ENCODE measurements around the gene PDGFA. TPM values are rescaled to one million over a fixed set of nuclear protein-coding genes. Genes with fewer than 3 reads are reported as not detected.

The PDGFA gene
- total and polyA plus RNA-seq, 3 donors from 2014 or later: 7.2 to 13.8 (median 13.8) TPM

DNA sequence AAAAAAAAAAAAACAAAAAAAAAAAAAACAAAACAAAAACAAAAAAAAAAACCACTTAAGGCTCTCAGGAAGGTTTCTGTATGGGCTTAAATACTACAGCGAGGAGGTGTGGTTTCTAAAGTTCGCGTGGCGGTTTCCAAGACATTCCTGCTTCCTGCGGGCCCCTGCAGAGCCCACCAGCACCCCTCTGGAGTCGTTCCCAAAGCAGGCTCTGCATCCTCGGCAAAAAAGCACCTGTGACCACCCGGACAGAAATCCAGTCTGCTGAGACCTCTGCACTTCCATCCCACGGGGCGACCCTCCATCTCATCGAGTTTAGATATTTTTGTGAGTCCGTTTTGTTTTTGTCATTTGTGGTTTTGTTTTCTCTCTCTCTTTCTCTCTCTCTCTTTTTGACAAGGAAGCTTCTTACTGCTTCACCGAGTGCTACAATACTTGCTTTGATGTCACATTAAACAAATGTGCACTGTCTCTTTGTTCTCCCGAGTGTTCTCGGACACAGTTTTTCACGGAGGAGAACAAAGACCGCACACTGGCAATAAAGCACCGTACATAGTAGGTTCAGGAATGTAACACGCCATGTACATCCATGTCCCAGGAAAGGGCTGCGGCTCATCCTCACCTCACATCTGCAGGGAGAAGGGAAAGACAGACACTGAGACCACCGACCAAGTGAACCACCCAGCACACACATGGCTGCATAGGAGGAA is 21.5 kb downstream of the PDGFA start:
- no peak for DNase-seq
- no peaks in the 10 kb centered on the region for H3K36me3 ChIP-seq (ENCODE audit: low read depth, missing control alignments)
- no peak overlapping the region for H3K4me3 ChIP-seq
- WGBS, 2 donors: 86 to 91% methylated on average over 21 of the region's 21 CpGs
- TF ChIP-seq, protein P1, sequence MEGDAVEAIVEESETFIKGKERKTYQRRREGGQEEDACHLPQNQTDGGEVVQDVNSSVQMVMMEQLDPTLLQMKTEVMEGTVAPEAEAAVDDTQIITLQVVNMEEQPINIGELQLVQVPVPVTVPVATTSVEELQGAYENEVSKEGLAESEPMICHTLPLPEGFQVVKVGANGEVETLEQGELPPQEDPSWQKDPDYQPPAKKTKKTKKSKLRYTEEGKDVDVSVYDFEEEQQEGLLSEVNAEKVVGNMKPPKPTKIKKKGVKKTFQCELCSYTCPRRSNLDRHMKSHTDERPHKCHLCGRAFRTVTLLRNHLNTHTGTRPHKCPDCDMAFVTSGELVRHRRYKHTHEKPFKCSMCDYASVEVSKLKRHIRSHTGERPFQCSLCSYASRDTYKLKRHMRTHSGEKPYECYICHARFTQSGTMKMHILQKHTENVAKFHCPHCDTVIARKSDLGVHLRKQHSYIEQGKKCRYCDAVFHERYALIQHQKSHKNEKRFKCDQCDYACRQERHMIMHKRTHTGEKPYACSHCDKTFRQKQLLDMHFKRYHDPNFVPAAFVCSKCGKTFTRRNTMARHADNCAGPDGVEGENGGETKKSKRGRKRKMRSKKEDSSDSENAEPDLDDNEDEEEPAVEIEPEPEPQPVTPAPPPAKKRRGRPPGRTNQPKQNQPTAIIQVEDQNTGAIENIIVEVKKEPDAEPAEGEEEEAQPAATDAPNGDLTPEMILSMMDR (IDR thresholded peaks at IDR 0.05): no peak
- TF ChIP-seq POLR2A (IDR thresholded peaks at IDR 0.05): no peak
- no peaks in the 10 kb centered on the region for H3K9me3 ChIP-seq
- no peaks in the 10 kb centered on the region for H3K4me1 ChIP-seq
- no peak overlapping the region for H3K27ac ChIP-seq
- intact Hi-C loops (cut with DNase I; ENCODE audit: low total_unique reads): no loop called here
- no peaks in the 10 kb centered on the region for H3K27me3 ChIP-seq

DNA sequence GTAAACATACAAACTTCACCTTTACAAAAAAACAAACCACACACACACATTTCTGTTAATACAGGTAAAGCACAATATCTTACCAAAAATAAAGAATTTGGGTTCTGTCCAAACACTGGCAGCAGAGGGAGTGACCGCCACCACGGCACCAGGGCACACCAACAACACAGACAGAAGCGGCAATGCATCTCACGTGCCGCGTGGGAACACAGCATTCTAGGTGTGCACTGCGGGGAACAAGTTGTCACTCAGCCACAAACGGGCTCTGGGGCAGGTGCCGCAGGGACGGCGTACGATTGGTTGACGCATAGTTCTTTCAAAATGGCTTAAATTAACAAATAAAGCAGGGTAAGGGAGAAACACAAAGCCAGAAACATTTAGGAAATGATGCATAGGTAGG is 22.3 kb downstream of the PDGFA start:
- Histone ChIP-seq H3K4me3 (no peak overlapping the region), H3K36me3 (ENCODE audit: low read depth, missing control alignments) (no peaks in the 10 kb centered on the region), H3K4me1 (no peaks in the 10 kb centered on the region), H3K9me3 (no peaks in the 10 kb centered on the region), H3K27ac (no peak overlapping the region), H3K27me3 (no peaks in the 10 kb centered on the region)
- no peak for DNase-seq
- WGBS, 2 donors: 93 to 96% methylated on average over 13 of the region's 13 CpGs
- intact Hi-C loops (cut with DNase I; ENCODE audit: low total_unique reads): no loop called here
- TF ChIP-seq, protein P1 (IDR thresholded peaks at IDR 0.05): no peak
- TF ChIP-seq POLR2A (IDR thresholded peaks at IDR 0.05): no peak

DNA sequence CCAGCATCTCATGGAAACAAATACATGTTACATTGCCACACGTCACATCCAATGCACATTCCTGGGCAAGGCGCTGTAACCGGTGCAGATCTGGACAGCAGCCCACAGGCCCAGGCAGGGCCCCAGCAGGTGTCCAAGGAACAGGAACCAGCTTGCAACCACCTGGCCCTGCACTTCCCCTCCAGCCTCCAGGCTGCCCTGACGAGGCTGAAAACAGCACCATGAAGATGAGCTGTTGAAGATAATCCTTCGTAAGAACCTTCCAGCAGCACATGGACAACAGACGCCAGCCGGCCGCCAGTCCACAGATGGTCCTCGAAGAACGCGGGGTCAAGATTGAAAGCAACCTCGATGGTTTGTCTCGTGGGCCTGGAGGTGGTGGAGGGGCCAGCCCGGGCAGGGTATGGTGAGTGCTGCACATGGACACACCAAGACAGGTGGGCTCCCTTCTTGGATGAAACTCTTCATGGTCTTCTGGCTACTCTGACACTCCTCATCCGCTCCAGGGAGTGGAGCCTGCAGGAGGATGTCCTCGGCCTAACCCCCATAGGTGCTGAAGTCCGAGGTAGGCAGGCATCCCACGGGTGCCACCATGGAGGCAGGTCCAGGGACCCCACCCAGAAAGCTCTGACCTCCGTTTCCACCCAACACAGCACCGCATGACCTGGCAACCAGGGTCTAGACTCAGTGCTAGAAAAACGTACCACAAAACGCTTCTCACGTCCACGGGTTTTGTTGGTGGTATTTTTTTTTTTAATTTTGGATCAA is 22.9 kb downstream of the PDGFA start:
- Histone ChIP-seq H3K4me1 (no peaks in the 10 kb centered on the region), H3K27ac (no peak overlapping the region), H3K27me3 (no peaks in the 10 kb centered on the region), H3K9me3 (no peaks in the 10 kb centered on the region), H3K4me3 (no peak overlapping the region), H3K36me3 (ENCODE audit: low read depth, missing control alignments) (no peaks in the 10 kb centered on the region)
- 84 to 93% methylated on average over 24 of the region's 24 CpGs for WGBS, 2 donors
- intact Hi-C loops (cut with DNase I; ENCODE audit: low total_unique reads): no loop called here
- no peak for DNase-seq
- TF ChIP-seq POLR2A (IDR thresholded peaks at IDR 0.05): no peak
- TF ChIP-seq, protein P1 (IDR thresholded peaks at IDR 0.05): no peak

DNA sequence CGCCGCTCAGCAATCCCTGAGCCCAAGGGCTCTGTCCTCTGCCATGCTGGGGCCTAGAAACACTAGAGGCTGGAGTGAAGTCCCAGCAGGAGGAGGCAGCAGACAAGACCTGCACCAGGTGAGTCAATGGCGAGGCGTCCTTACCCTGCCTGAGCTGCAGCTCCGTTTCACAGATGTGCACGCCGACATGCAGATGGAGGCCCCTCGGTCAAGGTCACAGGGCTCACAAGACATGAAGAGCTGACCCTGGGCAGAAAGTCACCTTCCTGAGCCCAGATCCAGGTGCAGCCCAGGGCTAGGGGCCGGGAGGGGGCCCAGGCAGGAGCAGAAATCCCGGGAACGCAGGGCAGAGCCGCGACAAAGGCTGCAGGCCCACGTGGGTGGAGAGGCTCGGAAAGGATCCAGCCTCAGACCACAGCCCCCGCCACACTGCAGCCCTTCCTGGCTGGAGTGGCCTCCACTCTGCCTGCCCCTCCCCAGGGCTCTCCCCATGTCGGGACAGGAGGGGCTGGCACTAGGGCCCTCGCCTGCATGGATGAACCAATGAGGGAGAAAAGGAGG is 23.8 kb downstream of the PDGFA start:
- Histone ChIP-seq H3K27ac (no peak overlapping the region), H3K27me3 (no peaks in the 10 kb centered on the region), H3K9me3 (no peaks in the 10 kb centered on the region), H3K4me3 (no peak overlapping the region), H3K36me3 (ENCODE audit: low read depth, missing control alignments) (no peaks in the 10 kb centered on the region), H3K4me1 (no peaks in the 10 kb centered on the region)
- DNase-seq: no peak
- WGBS, 2 donors: 71 to 80% methylated on average over 14 to 18 of the region's 18 CpGs
- no peak for TF ChIP-seq POLR2A (IDR thresholded peaks at IDR 0.05)
- TF ChIP-seq, protein P1 (IDR thresholded peaks at IDR 0.05): no peak
- intact Hi-C loops (cut with DNase I; ENCODE audit: low total_unique reads): no loop called here
